PC-3 (cell line): ENCODE results near the gene VPS25. TPM values are rescaled to one million over a fixed set of nuclear protein-coding genes. Genes with fewer than 3 reads are reported as not detected.
A peak's percentile ranks its signal among the peaks of the same experiment; 100 is the strongest.

Experiments used
- ATAC-seq: fragments of 200-7000 bp; cut with Tn5 transposase; 2 replicates; pipeline ENCODE4 v1.9.1; 2020; ENCODE audit warnings: mild to moderate bottlenecking, moderate library complexity
- BruUV-seq: library from RNA; stranded (reverse); fragments of 400-500 nt; replicated peaks from 2 replicates; lab custom pipeline; 2021; lab: Mats Ljungman, UMichigan
- CTCF ChIA-PET: fragments of 300-600 bp; sonication (Branson Sonifier 250); formaldehyde crosslinking; loops from one replicate; lab custom pipeline; 2022; ENCODE audit warnings: antibody characterized with exemption; lab: Charles Lee
- POLR2A ChIA-PET: fragments of 300-600 bp; sonication (Branson Sonifier 250); formaldehyde crosslinking; loops from one replicate; lab custom pipeline; 2022; ENCODE audit warnings: antibody characterized with exemption; ENCODE audit not compliant: unreplicated experiment; lab: Charles Lee
- DNase-seq: peaks from one replicate; pipeline ENCODE4 v3.0.0-alpha.2; 2015
- H2AFZ ChIP-seq: fragments of 300-600 bp; sonication (generic); 2 replicates; pipeline ENCODE4 v1.6.0; 2016; ENCODE audit warnings: antibody characterized with exemption, low read length
- H3F3A ChIP-seq: fragments of 300-600 bp; sonication (generic); one replicate; pipeline ENCODE4 v1.6.0; 2017; ENCODE audit warnings: antibody characterized with exemption, low read length, control low read depth, mild to moderate bottlenecking; ENCODE audit not compliant: unreplicated experiment
- H3K27ac ChIP-seq: fragments of 300-600 bp; sonication (generic); 2 replicates; pipeline ENCODE4 v1.5.1; 2016; ENCODE audit warnings: mild to moderate bottlenecking, low read length
- H3K27me3 ChIP-seq: fragments of 300-600 bp; sonication (generic); 2 replicates; pipeline ENCODE4 v1.6.1; 2016; ENCODE audit warnings: low read length, mixed read lengths
- H3K36me3 ChIP-seq: fragments of 300-600 bp; sonication (generic); 2 replicates; pipeline ENCODE4 v1.6.1; 2016; ENCODE audit warnings: low read depth, mixed run types, low read length, mixed read lengths
- H3K4me1 ChIP-seq: fragments of 300-600 bp; sonication (generic); 2 replicates; pipeline ENCODE4 v1.5.1; 2016; ENCODE audit warnings: low read length; ENCODE audit not compliant: insufficient read depth
- H3K4me2 ChIP-seq: fragments of 300-600 bp; sonication (generic); 2 replicates; pipeline ENCODE4 v1.6.0; 2016; ENCODE audit warnings: low read length
- H3K4me3 ChIP-seq: fragments of 300-600 bp; sonication (generic); 2 replicates; pipeline ENCODE4 v1.5.1; 2016; ENCODE audit warnings: mild to moderate bottlenecking, low read length, mixed read lengths
- H3K79me2 ChIP-seq: fragments of 300-600 bp; sonication (generic); 2 replicates; pipeline ENCODE4 v1.6.1; 2017; ENCODE audit warnings: low read length, mixed read lengths
- H3K9ac ChIP-seq: fragments of 300-600 bp; sonication (generic); 2 replicates; pipeline ENCODE4 v1.6.0; 2016; ENCODE audit warnings: mild to moderate bottlenecking, low read length
- H3K9me2 ChIP-seq: fragments of 300-600 bp; sonication (generic); replicated peaks from 2 replicates; pipeline ENCODE4 v1.6.1; 2016; ENCODE audit warnings: mixed run types, low read length, mixed read lengths
- H3K9me3 ChIP-seq: fragments of 300-600 bp; sonication (generic); 2 replicates; pipeline ENCODE4 v1.6.1; 2016; ENCODE audit warnings: low read length, mixed read lengths
- H4K20me1 ChIP-seq: fragments of 300-600 bp; sonication (generic); 2 replicates; pipeline ENCODE4 v1.6.1; 2016; ENCODE audit warnings: low read length, mixed read lengths
- CTCF ChIP-seq: fragments of 300-600 bp; sonication (generic); conservative IDR thresholded peaks from 2 replicates; pipeline ENCODE4 v1.5.1; 2017; ENCODE audit warnings: antibody characterized with exemption, low read depth, mild to moderate bottlenecking, low read length
- EZH2 ChIP-seq: fragments of 300-600 bp; sonication (generic); IDR thresholded peaks from one replicate; pipeline ENCODE4 v1.6.1; 2017; ENCODE audit warnings: antibody characterized with exemption, mild to moderate bottlenecking, low read length; ENCODE audit not compliant: unreplicated experiment
- EZH2phosphoT487 ChIP-seq: fragments of 300-600 bp; sonication (generic); IDR thresholded peaks from 2 replicates; pipeline ENCODE4 v1.6.1; 2018; ENCODE audit warnings: mild to moderate bottlenecking, antibody characterized with exemption, low read length, borderline replicate concordance
- intact Hi-C: fragments of 100-400 bp; cut with micrococcal nuclease; formaldehyde crosslinking; loops from 2 replicates; pipeline ENCODE4 v1.9.0; 2023
- total RNA-seq: library from RNA; depleted of rRNA; stranded (reverse); fragments of >200 nt; gene quantifications from 2 replicates; pipeline ENCODE4 v1.2.3, GENCODE V29; 2014

Gene VPS25
- total RNA-seq, 1 experiment from 2014 or later, result 62.0 TPM

- Histone ChIP-seq H2AFZ (peak overlapping the region; percentile 96), H3K4me3 (peak overlapping the region; percentile 99), H3K4me2 (peak overlapping the region; percentile 99), H3K27ac (peak overlapping the region; percentile 81; the same call in 1 of the 2 replicates), H4K20me1 (no peaks in the 10 kb centered on the region), H3K79me2 (peaks cover 26% of the 10 kb centered on the region), H3K9me3 (no peaks in the 10 kb centered on the region), H3K9ac (peak overlapping the region; percentile 97), H3F3A (peaks cover 7% of the 10 kb centered on the region), H3K9me2 (no peaks in the 10 kb centered on the region), H3K27me3 (no peaks in the 10 kb centered on the region), H3K4me1 (peaks cover 14% of the 10 kb centered on the region), H3K36me3 (no peaks in the 10 kb centered on the region; the same call in 1 of the 2 replicates)
- TF ChIP-seq EZH2phosphoT487, result no peak
- TF ChIP-seq EZH2, result no peak
- TF ChIP-seq CTCF, result no peak
- ChIA-PET POLR2A (interaction anchor here (0.5 kb wide), 1 partner anchor 9 kb away, joined by 8 read pairs; no protein-coding TSS in a partner anchor), CTCF (interaction anchor here (1.9 kb wide), 1 partner anchor 9 kb away, joined by 5 read pairs; no protein-coding TSS in a partner anchor)
- no peak for DNase-seq
- no peak for ATAC-seq
- BruUV-seq, result no TSS peak
- intact Hi-C loops, result no loop called here
Observed at GRCh38 chr17:42772945-42773289, 332 bp upstream of the VPS25 start.

DNA sequence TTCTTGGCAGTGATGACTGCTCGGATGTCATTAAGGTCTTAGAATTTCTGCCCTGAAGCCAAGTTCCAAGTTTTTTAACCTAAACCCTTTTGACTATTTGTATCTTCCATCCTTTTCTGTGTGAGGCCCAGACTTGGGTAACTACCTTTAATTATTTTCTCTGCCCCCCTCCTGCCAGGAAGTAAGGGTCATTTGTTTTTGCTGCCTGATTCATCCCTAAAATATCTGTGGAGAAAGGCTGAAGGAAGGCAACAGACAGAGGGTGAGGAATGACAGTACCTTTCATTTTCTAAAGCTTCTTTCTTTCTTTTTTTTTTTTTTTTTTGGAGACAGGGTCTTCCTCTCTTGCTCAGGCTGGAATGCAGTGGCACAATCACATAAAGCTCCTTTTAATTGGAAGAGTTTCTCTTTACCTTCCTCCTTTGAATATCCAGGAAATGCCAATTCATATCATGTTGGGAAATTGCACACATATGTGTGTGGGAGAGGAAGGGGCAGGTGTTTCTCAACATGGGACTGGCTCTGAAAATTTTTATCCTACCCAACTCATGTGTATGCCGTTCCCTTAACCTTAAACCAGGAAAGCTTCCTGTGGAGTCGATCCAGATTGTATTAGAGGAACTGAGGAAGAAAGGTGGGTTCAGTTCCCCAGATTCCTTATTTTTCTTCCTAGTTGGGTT lies 957 bp downstream of the VPS25 start:
- ATAC-seq, result peak; percentile 78
- Histone ChIP-seq H3K9me3 (no peaks in the 10 kb centered on the region), H3K9me2 (no peaks in the 10 kb centered on the region), H3K79me2 (peaks cover 26% of the 10 kb centered on the region), H3K4me2 (peak overlapping the region; percentile 99), H2AFZ (no peak overlapping the region), H3K4me3 (peak overlapping the region; percentile 99), H3K9ac (peak overlapping the region; percentile 97), H3F3A (peaks cover 7% of the 10 kb centered on the region), H3K4me1 (peaks cover 16% of the 10 kb centered on the region), H3K36me3 (no peaks in the 10 kb centered on the region; the same call in 1 of the 2 replicates), H3K27ac (peak overlapping the region; percentile 81), H4K20me1 (no peaks in the 10 kb centered on the region), H3K27me3 (no peaks in the 10 kb centered on the region)
- peak; percentile 61 for DNase-seq
- CTCF ChIA-PET, result interaction anchor here (1.9 kb wide), 1 partner anchor 11 kb away, joined by 5 read pairs; no protein-coding TSS in a partner anchor
- POLR2A ChIA-PET, result interaction anchor here (0.5 to 1.0 kb wide), 3 partner anchors 9 to 224 kb away, joined by 3 to 7 read pairs (median 5); partner anchors contain the start of gene RPL27
- TF ChIP-seq CTCF (no peak), EZH2phosphoT487 (no peak), EZH2 (no peak)
- no TSS peak for BruUV-seq
- intact Hi-C loops, result loop anchor here (2.0 kb wide), 1 partner anchor 29 kb away; no protein-coding TSS in a partner anchor
